WTC11 (cell line): Measurements from ENCODE around the gene SLC26A3. TPM values are rescaled to one million over a fixed set of nuclear protein-coding genes. Genes with fewer than 3 reads are reported as not detected.

Experiments
- ATAC-seq: fragments of 200-7000 bp; cut with Tn5 transposase; 2 replicates; pipeline ENCODE4 v1.10.0; 2021; ENCODE audit warnings: mild to moderate bottlenecking, moderate library complexity
- CTCF ChIA-PET: fragments of 300-600 bp; sonication (Branson Sonifier 250); formaldehyde crosslinking; loops from one replicate; lab custom pipeline; 2021; ENCODE audit warnings: antibody characterized with exemption; lab: Charles Lee
- POLR2A ChIA-PET: fragments of 350-600 bp; sonication (Branson Sonifier 250); formaldehyde crosslinking; loops from one replicate; lab custom pipeline; 2021; ENCODE audit warnings: antibody characterized with exemption; lab: Charles Lee
- DNase-seq: peaks from one replicate; pipeline ENCODE4 v3.0.0; 2021; ENCODE audit warnings: low spot score
- H3K27ac Mint-ChIP-seq: 2 replicates; pipeline ENCODE4 v1.8.0; 2021; ENCODE audit warnings: mixed read lengths
- H3K27me3 Mint-ChIP-seq: 2 replicates; pipeline ENCODE4 v1.8.0; 2021; ENCODE audit warnings: low read depth, mild to moderate bottlenecking, moderate library complexity, mixed read lengths
- H3K36me3 Mint-ChIP-seq: 2 replicates; pipeline ENCODE4 v1.8.0; 2021; ENCODE audit warnings: mixed read lengths
- H3K4me1 Mint-ChIP-seq: 2 replicates; pipeline ENCODE4 v1.8.0; 2022; ENCODE audit warnings: mixed read lengths
- H3K4me3 Mint-ChIP-seq: 2 replicates; pipeline ENCODE4 v1.8.0; 2021; ENCODE audit warnings: mild to moderate bottlenecking, moderate library complexity, mixed read lengths
- H3K9me3 Mint-ChIP-seq: 2 replicates; pipeline ENCODE4 v1.8.0; 2021; ENCODE audit warnings: mixed read lengths
- CBFB ChIP-seq: sonication (generic); formaldehyde crosslinking; IDR thresholded peaks from 2 replicates; pipeline ENCODE4 v1.8.1; 2022; ENCODE audit warnings: mild to moderate bottlenecking, low read depth, missing genetic modification reagents
- ETV6 ChIP-seq: sonication (generic); formaldehyde crosslinking; IDR thresholded peaks from 2 replicates; pipeline ENCODE4 v1.8.1; 2022; ENCODE audit warnings: mild to moderate bottlenecking, missing genetic modification reagents
- IRF2 ChIP-seq: sonication (generic); formaldehyde crosslinking; IDR thresholded peaks from 2 replicates; pipeline ENCODE4 v1.8.0; 2022; ENCODE audit warnings: low read depth, missing genetic modification reagents, borderline replicate concordance
- KAT7 ChIP-seq: sonication (generic); formaldehyde crosslinking; IDR thresholded peaks from 2 replicates; pipeline ENCODE4 v1.8.1; 2023; ENCODE audit warnings: missing genetic modification reagents, mild to moderate bottlenecking, borderline replicate concordance
- ZNF232 ChIP-seq: sonication (generic); formaldehyde crosslinking; IDR thresholded peaks from 2 replicates; pipeline ENCODE4 v1.8.0; 2022; ENCODE audit warnings: mild to moderate bottlenecking, missing genetic modification reagents
- total RNA-seq: library from RNA; stranded (reverse); gene quantifications from 3 replicates; pipeline ENCODE4 v1.2.3, GENCODE V29; 2021
- TF ChIP-seq, protein P1 (sequence below): fragments of 250-450 bp; sonication (Bioruptor Pico); IDR thresholded peaks from 2 replicates; pipeline ENCODE4 v1.9.0; 2021; ENCODE audit warnings: mild to moderate bottlenecking
- TF ChIP-seq, protein P2 (sequence below): fragments of 250-450 bp; sonication (Bioruptor Pico); conservative IDR thresholded peaks from 2 replicates; pipeline ENCODE4 v1.9.0; 2021; ENCODE audit warnings: mild to moderate bottlenecking
- TF ChIP-seq, protein P3 (sequence below): sonication (generic); formaldehyde crosslinking; IDR thresholded peaks from 2 replicates; pipeline ENCODE4 v1.8.1; 2023; ENCODE audit warnings: mild to moderate bottlenecking, moderate library complexity, missing genetic modification reagents
- TF ChIP-seq, protein P4 (sequence below): sonication (generic); formaldehyde crosslinking; IDR thresholded peaks from 2 replicates; pipeline ENCODE4 v1.8.1; 2023; ENCODE audit warnings: mild to moderate bottlenecking, missing genetic modification reagents
- TF ChIP-seq, protein P5 (sequence below): fragments of 250-450 bp; sonication (Bioruptor Pico); IDR thresholded peaks from 2 replicates; pipeline ENCODE4 v1.9.0; 2021; ENCODE audit warnings: moderate library complexity, mild to moderate bottlenecking, inconsistent platforms, borderline replicate concordance
- TF ChIP-seq, protein P6 (sequence below): sonication (generic); formaldehyde crosslinking; IDR thresholded peaks from 2 replicates; pipeline ENCODE4 v1.8.1; 2022; ENCODE audit warnings: missing genetic modification reagents, borderline replicate concordance
- TF ChIP-seq, protein P7 (sequence below): fragments of 250-450 bp; sonication (Bioruptor Pico); IDR thresholded peaks from 2 replicates; pipeline ENCODE4 v1.9.0; 2021; ENCODE audit warnings: mild to moderate bottlenecking
- TF ChIP-seq, protein P8 (sequence below): sonication (generic); formaldehyde crosslinking; IDR thresholded peaks from 2 replicates; pipeline ENCODE4 v1.8.1; 2023; ENCODE audit warnings: mild to moderate bottlenecking, missing genetic modification reagents, moderate library complexity
- TF ChIP-seq, protein P9 (sequence below): sonication (generic); formaldehyde crosslinking; IDR thresholded peaks from 2 replicates; pipeline ENCODE4 v1.8.0; 2023; ENCODE audit warnings: missing genetic modification reagents, mild to moderate bottlenecking, borderline replicate concordance
- TF ChIP-seq, protein P10 (sequence below): sonication (generic); formaldehyde crosslinking; IDR thresholded peaks from 2 replicates; pipeline ENCODE4 v1.8.1; 2022; ENCODE audit warnings: mild to moderate bottlenecking, missing genetic modification reagents, moderate library complexity, borderline replicate concordance

SLC26A3 gene
- total RNA-seq, 1 experiment from 2014 or later = 0.28 TPM

DNA sequence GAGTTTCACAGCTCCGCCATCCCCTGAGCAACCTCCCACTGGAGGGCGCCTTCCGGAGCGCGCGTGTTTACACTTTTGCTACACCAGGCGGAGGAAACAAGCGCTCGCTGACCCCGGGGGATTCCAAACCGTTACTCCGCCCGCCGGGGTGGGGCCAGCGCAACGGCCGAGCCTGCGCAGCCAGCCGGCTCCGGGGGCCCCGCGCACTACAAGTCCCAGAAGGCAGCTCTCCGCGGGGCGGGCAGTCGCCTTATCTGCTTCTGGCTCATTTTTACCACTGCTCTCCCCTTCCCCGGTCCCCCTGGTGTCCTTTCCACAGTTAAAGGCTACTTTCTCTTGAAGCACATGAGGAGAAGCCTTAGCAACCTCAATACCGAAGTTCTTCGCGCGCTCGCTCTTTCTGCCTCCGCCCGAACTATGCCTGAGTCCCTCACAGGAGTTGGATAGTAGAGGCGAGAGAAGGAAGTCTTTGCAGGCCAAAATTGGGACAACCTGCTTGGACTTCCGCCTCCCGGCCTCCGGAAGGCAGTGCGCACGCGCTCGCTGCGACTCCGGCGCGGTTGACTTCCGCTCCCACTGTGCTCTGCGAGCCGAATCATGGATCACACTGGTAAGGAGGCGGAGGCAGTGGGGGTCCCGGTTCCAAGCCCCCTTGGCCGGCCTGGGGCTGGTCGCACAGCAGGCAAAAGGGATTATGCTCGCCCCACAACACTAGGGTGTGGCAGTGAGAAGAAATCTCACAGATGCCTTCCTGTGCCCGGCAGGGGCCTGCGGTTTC is 59.3 kb downstream of the SLC26A3 start, which contains the start of gene CBLL1:
TSS of gene CBLL1 (plus strand) at position 576 of the 778 bp plus-strand sequence. CDS start at position 598, 22 bp downstream.
- H3K36me3 Mint-ChIP-seq = no peaks in the 10 kb centered on the region; the same call in 1 of the 2 replicates
- H3K27me3 Mint-ChIP-seq = no peaks in the 10 kb centered on the region
- H3K9me3 Mint-ChIP-seq = peaks cover 2% of the 10 kb centered on the region
- peak within 1 kb of the TSS; percentile 100 for H3K27ac Mint-ChIP-seq
- ChIA-PET POLR2A (interaction anchor here (0.6 to 1.5 kb wide), 7 partner anchors 83 to 575 kb away, joined by 3 to 9 read pairs (median 4); partner anchors contain the start of genes COG5, DUS4L and SLC26A4), CTCF (interaction anchor here (0.9 to 2.5 kb wide), 11 partner anchors 11 to 713 kb away, joined by 3 to 20 read pairs (median 4); partner anchors contain the start of gene SLC26A4)
- peak within 1 kb of the TSS; percentile 100 for H3K4me3 Mint-ChIP-seq
- peaks cover 24% of the 10 kb centered on the region for H3K4me1 Mint-ChIP-seq
- ATAC-seq = peak; percentile 92
- DNase-seq = peak; percentile 95
- TF ChIP-seq IRF2 (CRISPR knock-in tag) = no peak
- 0 out of 2 replicates have a peak, but pooled peaks have one; percentile 33 for TF ChIP-seq ZNF232 (CRISPR knock-in tag)
- TF ChIP-seq CBFB (CRISPR knock-in tag) = no peak
- TF ChIP-seq, protein P1, sequence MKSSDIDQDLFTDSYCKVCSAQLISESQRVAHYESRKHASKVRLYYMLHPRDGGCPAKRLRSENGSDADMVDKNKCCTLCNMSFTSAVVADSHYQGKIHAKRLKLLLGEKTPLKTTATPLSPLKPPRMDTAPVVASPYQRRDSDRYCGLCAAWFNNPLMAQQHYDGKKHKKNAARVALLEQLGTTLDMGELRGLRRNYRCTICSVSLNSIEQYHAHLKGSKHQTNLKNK (CRISPR knock-in tag) = no peak
- TF ChIP-seq, protein P2, sequence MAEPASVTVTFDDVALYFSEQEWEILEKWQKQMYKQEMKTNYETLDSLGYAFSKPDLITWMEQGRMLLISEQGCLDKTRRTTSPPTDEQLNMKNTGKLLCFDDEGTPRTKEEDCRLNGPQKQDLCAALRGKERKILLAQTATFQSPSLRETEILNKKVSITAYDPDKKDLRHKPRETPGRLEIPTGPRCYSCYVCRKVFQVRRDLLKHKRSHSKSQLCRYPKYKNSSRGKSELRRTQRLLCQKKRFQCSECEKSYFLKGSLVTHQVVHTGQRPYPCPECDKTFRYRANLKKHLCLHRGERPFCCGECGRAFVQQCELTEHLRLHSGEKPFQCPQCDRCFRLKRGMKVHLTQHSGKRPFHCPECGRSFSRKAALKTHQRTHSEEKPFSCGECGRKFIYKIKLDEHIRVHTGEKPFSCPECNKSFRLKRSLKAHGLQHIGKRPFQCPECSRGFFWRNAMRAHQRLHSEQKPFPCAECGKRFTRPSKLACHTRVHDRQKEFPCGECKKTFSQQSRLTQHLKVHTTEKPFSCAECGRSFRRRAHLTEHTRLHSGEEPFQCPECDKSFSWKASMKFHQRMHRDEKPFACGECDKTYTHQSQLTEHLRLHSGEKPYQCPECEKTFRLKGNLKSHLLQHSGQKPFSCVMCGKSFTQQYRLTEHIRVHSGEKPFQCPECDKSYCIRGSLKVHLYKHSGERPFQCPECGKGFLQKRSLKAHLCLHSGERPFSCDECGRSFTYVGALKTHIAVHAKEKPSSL (CRISPR knock-in tag) = no peak
- TF ChIP-seq, protein P3, sequence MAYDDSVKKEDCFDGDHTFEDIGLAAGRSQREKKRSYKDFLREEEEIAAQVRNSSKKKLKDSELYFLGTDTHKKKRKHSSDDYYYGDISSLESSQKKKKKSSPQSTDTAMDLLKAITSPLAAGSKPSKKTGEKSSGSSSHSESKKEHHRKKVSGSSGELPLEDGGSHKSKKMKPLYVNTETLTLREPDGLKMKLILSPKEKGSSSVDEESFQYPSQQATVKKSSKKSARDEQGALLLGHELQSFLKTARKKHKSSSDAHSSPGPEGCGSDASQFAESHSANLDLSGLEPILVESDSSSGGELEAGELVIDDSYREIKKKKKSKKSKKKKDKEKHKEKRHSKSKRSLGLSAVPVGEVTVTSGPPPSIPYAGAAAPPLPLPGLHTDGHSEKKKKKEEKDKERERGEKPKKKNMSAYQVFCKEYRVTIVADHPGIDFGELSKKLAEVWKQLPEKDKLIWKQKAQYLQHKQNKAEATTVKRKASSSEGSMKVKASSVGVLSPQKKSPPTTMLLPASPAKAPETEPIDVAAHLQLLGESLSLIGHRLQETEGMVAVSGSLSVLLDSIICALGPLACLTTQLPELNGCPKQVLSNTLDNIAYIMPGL (CRISPR knock-in tag) = peak; percentile 78
- TF ChIP-seq, protein P4, sequence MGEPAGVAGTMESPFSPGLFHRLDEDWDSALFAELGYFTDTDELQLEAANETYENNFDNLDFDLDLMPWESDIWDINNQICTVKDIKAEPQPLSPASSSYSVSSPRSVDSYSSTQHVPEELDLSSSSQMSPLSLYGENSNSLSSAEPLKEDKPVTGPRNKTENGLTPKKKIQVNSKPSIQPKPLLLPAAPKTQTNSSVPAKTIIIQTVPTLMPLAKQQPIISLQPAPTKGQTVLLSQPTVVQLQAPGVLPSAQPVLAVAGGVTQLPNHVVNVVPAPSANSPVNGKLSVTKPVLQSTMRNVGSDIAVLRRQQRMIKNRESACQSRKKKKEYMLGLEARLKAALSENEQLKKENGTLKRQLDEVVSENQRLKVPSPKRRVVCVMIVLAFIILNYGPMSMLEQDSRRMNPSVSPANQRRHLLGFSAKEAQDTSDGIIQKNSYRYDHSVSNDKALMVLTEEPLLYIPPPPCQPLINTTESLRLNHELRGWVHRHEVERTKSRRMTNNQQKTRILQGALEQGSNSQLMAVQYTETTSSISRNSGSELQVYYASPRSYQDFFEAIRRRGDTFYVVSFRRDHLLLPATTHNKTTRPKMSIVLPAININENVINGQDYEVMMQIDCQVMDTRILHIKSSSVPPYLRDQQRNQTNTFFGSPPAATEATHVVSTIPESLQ (CRISPR knock-in tag) = no peak
- TF ChIP-seq, protein P5, sequence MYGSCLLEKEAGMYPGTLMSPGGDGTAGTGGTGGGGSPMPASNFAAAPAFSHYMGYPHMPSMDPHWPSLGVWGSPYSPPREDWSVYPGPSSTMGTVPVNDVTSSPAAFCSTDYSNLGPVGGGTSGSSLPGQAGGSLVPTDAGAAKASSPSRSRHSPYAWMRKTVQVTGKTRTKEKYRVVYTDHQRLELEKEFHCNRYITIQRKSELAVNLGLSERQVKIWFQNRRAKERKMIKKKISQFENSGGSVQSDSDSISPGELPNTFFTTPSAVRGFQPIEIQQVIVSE (CRISPR knock-in tag) = no peak
- TF ChIP-seq, protein P6, sequence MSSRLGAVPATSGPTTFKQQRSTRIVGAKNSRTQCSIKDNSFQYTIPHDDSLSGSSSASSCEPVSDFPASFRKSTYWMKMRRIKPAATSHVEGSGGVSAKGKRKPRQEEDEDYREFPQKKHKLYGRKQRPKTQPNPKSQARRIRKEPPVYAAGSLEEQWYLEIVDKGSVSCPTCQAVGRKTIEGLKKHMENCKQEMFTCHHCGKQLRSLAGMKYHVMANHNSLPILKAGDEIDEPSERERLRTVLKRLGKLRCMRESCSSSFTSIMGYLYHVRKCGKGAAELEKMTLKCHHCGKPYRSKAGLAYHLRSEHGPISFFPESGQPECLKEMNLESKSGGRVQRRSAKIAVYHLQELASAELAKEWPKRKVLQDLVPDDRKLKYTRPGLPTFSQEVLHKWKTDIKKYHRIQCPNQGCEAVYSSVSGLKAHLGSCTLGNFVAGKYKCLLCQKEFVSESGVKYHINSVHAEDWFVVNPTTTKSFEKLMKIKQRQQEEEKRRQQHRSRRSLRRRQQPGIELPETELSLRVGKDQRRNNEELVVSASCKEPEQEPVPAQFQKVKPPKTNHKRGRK (CRISPR knock-in tag) = no peak
- TF ChIP-seq, protein P7, sequence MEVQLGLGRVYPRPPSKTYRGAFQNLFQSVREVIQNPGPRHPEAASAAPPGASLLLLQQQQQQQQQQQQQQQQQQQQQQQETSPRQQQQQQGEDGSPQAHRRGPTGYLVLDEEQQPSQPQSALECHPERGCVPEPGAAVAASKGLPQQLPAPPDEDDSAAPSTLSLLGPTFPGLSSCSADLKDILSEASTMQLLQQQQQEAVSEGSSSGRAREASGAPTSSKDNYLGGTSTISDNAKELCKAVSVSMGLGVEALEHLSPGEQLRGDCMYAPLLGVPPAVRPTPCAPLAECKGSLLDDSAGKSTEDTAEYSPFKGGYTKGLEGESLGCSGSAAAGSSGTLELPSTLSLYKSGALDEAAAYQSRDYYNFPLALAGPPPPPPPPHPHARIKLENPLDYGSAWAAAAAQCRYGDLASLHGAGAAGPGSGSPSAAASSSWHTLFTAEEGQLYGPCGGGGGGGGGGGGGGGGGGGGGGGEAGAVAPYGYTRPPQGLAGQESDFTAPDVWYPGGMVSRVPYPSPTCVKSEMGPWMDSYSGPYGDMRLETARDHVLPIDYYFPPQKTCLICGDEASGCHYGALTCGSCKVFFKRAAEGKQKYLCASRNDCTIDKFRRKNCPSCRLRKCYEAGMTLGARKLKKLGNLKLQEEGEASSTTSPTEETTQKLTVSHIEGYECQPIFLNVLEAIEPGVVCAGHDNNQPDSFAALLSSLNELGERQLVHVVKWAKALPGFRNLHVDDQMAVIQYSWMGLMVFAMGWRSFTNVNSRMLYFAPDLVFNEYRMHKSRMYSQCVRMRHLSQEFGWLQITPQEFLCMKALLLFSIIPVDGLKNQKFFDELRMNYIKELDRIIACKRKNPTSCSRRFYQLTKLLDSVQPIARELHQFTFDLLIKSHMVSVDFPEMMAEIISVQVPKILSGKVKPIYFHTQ (CRISPR knock-in tag) = no peak
- TF ChIP-seq KAT7 = no peak
- TF ChIP-seq, protein P8, sequence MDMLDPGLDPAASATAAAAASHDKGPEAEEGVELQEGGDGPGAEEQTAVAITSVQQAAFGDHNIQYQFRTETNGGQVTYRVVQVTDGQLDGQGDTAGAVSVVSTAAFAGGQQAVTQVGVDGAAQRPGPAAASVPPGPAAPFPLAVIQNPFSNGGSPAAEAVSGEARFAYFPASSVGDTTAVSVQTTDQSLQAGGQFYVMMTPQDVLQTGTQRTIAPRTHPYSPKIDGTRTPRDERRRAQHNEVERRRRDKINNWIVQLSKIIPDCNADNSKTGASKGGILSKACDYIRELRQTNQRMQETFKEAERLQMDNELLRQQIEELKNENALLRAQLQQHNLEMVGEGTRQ (CRISPR knock-in tag) = no peak
- TF ChIP-seq, protein P9, sequence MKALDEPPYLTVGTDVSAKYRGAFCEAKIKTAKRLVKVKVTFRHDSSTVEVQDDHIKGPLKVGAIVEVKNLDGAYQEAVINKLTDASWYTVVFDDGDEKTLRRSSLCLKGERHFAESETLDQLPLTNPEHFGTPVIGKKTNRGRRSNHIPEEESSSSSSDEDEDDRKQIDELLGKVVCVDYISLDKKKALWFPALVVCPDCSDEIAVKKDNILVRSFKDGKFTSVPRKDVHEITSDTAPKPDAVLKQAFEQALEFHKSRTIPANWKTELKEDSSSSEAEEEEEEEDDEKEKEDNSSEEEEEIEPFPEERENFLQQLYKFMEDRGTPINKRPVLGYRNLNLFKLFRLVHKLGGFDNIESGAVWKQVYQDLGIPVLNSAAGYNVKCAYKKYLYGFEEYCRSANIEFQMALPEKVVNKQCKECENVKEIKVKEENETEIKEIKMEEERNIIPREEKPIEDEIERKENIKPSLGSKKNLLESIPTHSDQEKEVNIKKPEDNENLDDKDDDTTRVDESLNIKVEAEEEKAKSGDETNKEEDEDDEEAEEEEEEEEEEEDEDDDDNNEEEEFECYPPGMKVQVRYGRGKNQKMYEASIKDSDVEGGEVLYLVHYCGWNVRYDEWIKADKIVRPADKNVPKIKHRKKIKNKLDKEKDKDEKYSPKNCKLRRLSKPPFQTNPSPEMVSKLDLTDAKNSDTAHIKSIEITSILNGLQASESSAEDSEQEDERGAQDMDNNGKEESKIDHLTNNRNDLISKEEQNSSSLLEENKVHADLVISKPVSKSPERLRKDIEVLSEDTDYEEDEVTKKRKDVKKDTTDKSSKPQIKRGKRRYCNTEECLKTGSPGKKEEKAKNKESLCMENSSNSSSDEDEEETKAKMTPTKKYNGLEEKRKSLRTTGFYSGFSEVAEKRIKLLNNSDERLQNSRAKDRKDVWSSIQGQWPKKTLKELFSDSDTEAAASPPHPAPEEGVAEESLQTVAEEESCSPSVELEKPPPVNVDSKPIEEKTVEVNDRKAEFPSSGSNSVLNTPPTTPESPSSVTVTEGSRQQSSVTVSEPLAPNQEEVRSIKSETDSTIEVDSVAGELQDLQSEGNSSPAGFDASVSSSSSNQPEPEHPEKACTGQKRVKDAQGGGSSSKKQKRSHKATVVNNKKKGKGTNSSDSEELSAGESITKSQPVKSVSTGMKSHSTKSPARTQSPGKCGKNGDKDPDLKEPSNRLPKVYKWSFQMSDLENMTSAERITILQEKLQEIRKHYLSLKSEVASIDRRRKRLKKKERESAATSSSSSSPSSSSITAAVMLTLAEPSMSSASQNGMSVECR = peak; percentile 75
- no peak; the same call in 1 of the 2 replicates for TF ChIP-seq ETV6 (CRISPR knock-in tag)
- TF ChIP-seq, protein P10, sequence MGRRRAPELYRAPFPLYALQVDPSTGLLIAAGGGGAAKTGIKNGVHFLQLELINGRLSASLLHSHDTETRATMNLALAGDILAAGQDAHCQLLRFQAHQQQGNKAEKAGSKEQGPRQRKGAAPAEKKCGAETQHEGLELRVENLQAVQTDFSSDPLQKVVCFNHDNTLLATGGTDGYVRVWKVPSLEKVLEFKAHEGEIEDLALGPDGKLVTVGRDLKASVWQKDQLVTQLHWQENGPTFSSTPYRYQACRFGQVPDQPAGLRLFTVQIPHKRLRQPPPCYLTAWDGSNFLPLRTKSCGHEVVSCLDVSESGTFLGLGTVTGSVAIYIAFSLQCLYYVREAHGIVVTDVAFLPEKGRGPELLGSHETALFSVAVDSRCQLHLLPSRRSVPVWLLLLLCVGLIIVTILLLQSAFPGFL (CRISPR knock-in tag) = no peak
